GM21619 (cell line): ENCODE measurements around the gene CA9.

Experiments
- ATAC-seq: cut with Tn5 transposase; IDR thresholded peaks from one replicate; pipeline ENCODE4 v1.9.1; 2021; ENCODE audit not compliant: unreplicated experiment

CA9 gene

GRCh38 chr9:35675204-35675603 lies 1.5 kb downstream of the CA9 start:
- no peak for ATAC-seq

DNA sequence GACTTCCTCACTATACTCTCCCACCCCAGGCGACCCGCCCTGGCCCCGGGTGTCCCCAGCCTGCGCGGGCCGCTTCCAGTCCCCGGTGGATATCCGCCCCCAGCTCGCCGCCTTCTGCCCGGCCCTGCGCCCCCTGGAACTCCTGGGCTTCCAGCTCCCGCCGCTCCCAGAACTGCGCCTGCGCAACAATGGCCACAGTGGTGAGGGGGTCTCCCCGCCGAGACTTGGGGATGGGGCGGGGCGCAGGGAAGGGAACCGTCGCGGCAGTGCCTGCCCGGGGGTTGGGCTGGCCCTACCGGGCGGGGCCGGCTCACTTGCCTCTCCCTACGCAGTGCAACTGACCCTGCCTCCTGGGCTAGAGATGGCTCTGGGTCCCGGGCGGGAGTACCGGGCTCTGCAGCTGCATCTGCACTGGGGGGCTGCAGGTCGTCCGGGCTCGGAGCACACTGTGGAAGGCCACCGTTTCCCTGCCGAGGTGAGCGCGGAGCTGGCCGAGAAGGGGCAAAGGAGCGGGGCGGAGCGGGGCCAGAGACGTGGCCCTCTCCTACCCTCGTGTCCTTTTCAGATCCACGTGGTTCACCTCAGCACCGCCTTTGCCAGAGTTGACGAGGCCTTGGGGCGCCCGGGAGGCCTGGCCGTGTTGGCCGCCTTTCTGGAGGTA lies 2.1 kb downstream of the CA9 start:
- no peak for ATAC-seq

- no peak for ATAC-seq
These were observed 5.4 kb downstream of the CA9 start for GRCh38 chr9:35679091-35679490.

DNA sequence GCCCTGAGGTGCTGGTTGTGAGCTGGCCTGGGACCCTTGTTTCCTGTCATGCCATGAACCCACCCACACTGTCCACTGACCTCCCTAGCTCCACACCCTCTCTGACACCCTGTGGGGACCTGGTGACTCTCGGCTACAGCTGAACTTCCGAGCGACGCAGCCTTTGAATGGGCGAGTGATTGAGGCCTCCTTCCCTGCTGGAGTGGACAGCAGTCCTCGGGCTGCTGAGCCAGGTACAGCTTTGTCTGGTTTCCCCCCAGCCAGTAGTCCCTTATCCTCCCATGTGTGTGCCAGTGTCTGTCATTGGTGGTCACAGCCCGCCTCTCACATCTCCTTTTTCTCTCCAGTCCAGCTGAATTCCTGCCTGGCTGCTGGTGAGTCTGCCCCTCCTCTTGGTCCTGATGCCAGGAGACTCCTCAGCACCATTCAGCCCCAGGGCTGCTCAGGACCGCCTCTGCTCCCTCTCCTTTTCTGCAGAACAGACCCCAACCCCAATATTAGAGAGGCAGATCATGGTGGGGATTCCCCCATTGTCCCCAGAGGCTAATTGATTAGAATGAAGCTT lies 6.1 kb downstream of the CA9 start:
- ATAC-seq, result no peak

DNA sequence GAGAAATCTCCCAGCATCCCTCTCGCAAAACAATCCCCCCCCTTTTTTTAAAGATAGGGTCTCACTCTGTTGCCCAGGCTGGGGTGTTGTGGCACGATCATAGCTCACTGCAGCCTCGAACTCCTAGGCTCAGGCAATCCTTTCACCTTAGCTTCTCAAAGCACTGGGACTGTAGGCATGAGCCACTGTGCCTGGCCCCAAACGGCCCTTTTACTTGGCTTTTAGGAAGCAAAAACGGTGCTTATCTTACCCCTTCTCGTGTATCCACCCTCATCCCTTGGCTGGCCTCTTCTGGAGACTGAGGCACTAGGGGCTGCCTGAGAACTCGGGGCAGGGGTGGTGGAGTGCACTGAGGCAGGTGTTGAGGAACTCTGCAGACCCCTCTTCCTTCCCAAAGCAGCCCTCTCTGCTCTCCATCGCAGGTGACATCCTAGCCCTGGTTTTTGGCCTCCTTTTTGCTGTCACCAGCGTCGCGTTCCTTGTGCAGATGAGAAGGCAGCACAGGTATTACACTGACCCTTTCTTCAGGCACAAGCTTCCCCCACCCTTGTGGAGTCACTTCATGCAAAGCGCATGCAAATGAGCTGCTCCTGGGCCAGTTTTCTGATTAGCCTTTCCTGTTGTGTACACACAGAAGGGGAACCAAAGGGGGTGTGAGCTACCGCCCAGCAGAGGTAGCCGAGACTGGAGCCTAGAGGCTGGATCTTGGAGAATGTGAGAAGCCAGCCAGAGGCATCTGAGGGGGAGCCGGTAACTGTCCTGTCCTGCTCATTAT lies 6.8 kb downstream of the CA9 start:
- no peak for ATAC-seq

DNA sequence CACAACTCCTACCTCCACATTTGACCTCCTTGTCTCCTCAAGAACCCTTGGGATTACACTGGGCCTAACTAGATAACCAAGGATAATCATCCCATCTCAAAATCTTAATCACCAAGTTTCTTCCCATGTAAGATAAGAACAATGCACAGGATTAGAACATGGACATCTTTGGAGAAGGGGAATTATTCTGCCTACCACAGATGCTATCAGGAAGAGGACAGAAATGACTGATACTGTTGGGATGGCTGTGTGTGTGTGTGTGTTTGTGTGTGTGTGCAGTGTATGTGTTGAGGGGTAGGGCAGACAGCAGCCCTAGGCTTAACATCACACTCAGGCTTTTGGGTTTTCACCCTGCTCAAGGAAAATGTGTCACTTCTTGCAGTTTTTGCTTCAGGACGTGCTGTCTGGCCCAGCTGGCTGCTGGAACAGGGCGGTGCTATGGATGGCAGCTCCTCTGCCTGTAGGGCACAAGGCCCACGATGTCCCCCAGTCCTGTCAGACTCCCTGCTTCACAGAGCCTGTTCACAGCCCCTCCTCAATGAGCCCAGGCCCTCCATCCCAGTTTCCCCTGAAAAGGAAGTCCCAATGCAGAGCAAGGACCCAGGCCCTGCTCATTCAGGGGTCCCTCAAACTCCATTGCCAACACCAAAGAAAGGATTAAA lies 7.7 kb downstream of the CA9 start:
- ATAC-seq, result no peak

DNA sequence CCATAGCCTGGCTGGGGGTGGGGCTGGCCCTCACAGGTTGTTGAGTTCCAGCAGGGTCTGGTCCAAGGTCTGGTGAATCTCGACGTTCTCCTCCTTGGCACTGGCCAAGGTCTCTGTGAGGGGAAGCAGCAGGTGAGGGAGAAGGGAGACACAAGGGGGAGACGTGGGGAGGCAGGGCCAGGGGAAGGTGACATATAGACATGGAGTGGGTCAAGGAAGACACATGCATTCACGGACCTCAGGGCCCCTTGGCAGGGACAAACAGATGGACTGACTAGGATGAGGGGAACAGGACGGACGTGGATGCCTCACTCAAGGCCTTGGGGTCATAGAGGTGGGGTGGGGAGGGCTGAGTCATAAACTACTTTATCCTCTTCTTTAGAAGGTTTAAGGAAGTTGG lies 8.3 kb downstream of the CA9 start:
- ATAC-seq, result no peak

- no peak for ATAC-seq
These were observed 9.0 kb downstream of the CA9 start for GRCh38 chr9:35682520-35683315.

GRCh38 chr9:35683323-35683722 lies 9.6 kb downstream of the CA9 start:
- no peak for ATAC-seq

- ATAC-seq, result no peak
These were observed 11.2 kb downstream of the CA9 start for GRCh38 chr9:35684921-35685320.

- no peak for ATAC-seq
These were observed 11.8 kb downstream of the CA9 start for GRCh38 chr9:35685506-35685905.

GRCh38 chr9:35686222-35687203 lies 12.8 kb downstream of the CA9 start:
- ATAC-seq, result no peak

DNA sequence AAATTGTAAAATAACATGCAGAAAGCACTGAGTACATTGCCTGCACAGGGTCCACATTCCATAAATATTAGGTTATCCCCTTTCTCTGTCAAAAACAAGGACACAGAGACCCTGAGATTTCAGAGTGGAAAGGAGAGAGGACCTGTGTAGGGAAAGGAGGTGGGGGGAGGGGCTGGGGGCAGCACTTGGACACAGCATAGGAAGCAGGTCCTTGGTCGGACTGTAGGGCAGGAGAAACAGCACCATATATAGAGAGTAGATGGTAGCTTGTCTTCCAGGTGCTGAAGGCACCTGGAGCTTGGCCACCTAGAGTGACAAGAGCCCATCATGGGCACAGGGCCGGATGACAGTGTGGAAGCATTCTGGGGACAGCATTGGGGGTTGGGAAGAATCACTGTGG lies 13.6 kb downstream of the CA9 start:
- ATAC-seq, result no peak

- ATAC-seq, result no peak
These were observed 14.3 kb downstream of the CA9 start for GRCh38 chr9:35687972-35688557.

GRCh38 chr9:35688558-35689541 lies 15.1 kb downstream of the CA9 start:
- no peak for ATAC-seq

GRCh38 chr9:35689542-35690293 lies 16.0 kb downstream of the CA9 start, which contains the start of gene TPM2:
TPM2 (minus strand) TSS chr9:35689925; CDS start chr9:35689817, 108 bp downstream.
- no peak for ATAC-seq

GRCh38 chr9:35690294-35690613 lies 16.5 kb downstream of the CA9 start:
- ATAC-seq, result no peak
